Measurements from ENCODE around the gene FAM3B.

The FAM3B gene

GRCh38 chr21:41370840-41371684, 54.5 kb downstream of the FAM3B start:
- POLR2A ChIA-PET: no interaction called here
- no peak overlapping the region for H3K4me3 ChIP-seq (ENCODE audit: low read depth, low read length)
- no peak overlapping the region for H3K27ac ChIP-seq (ENCODE audit: extremely low read depth, low read depth, low read length)
- TF ChIP-seq REST (tag by site-specific recombination; IDR thresholded peaks at IDR 0.05) (no peak), BCL11B (tag by site-specific recombination; IDR thresholded peaks at IDR 0.05; ENCODE audit: low read depth) (no peak), ZNF560 (tag by site-specific recombination; IDR thresholded peaks at IDR 0.05; ENCODE audit: borderline replicate concordance) (no peak), ZNF23 (tag by site-specific recombination; IDR thresholded peaks at IDR 0.05; ENCODE audit: borderline replicate concordance) (no peak), ZBTB48 (tag by site-specific recombination; IDR thresholded peaks at IDR 0.05) (no peak)
- no peaks in the 10 kb centered on the region for H3K9me3 ChIP-seq (ENCODE audit: control insufficient read depth, insufficient read depth, low read depth, low read length)
- CTCF ChIA-PET: no interaction called here
- H3K36me3 ChIP-seq (ENCODE audit: control insufficient read depth in 2 of 2, insufficient read depth in 1 of 2, low read length in 2 of 2): no peaks in the 10 kb centered on the region
- H3K4me1 ChIP-seq (ENCODE audit: control insufficient read depth, insufficient read depth, low read length): no peaks in the 10 kb centered on the region

GRCh38 chr21:41371685-41372030, 55.1 kb downstream of the FAM3B start:
- no peaks in the 10 kb centered on the region for H3K36me3 ChIP-seq (ENCODE audit: control insufficient read depth in 2 of 2, insufficient read depth in 1 of 2, low read length in 2 of 2)
- H3K4me3 ChIP-seq (ENCODE audit: low read depth, low read length): no peak overlapping the region
- ChIA-PET POLR2A (no interaction called here), CTCF (interaction anchor here (0.5 to 1.9 kb wide), 2 partner anchors 88 to 539 kb away, joined by 3 to 7 read pairs; no protein-coding TSS in a partner anchor)
- H3K9me3 ChIP-seq (ENCODE audit: control insufficient read depth, insufficient read depth, low read depth, low read length): no peaks in the 10 kb centered on the region
- TF ChIP-seq ZNF76 (tag by site-specific recombination; IDR thresholded peaks at IDR 0.05; ENCODE audit: borderline replicate concordance, low read depth): no peak
- H3K4me1 ChIP-seq (ENCODE audit: control insufficient read depth, insufficient read depth, low read length): no peaks in the 10 kb centered on the region
- no peak overlapping the region for H3K27ac ChIP-seq (ENCODE audit: extremely low read depth, low read depth, low read length)

GRCh38 chr21:41373253-41373652, 56.7 kb downstream of the FAM3B start:
- H3K27ac ChIP-seq (ENCODE audit: extremely low read depth, low read depth, low read length): no peak overlapping the region
- H3K4me1 ChIP-seq (ENCODE audit: control insufficient read depth, insufficient read depth, low read length): no peaks in the 10 kb centered on the region
- no peak overlapping the region for H3K4me3 ChIP-seq (ENCODE audit: low read depth, low read length)
- TF ChIP-seq KLF1 (tag by site-specific recombination; IDR thresholded peaks at IDR 0.05) (peak; percentile 61), ZNF341 (tag by site-specific recombination; IDR thresholded peaks at IDR 0.05; ENCODE audit: low read depth) (no peak)
- ChIA-PET CTCF (interaction anchor here (0.8 to 1.9 kb wide), 2 partner anchors 9 to 90 kb away, joined by 3 to 7 read pairs; no protein-coding TSS in a partner anchor), POLR2A (no interaction called here)
- H3K9me3 ChIP-seq (ENCODE audit: control insufficient read depth, insufficient read depth, low read depth, low read length): no peaks in the 10 kb centered on the region
- H3K36me3 ChIP-seq (ENCODE audit: control insufficient read depth in 2 of 2, insufficient read depth in 1 of 2, low read length in 2 of 2): no peaks in the 10 kb centered on the region

- ChIA-PET POLR2A (no interaction called here), CTCF (no interaction called here)
Measured at GRCh38 chr21:41373763-41374162, 57.2 kb downstream of the FAM3B start.

More at GRCh38 chr21:41373763-41374162, 57.2 kb downstream of the FAM3B start:
- no peak overlapping the region for H3K27ac ChIP-seq (ENCODE audit: extremely low read depth, low read depth, low read length)
- H3K4me1 ChIP-seq (ENCODE audit: control insufficient read depth, insufficient read depth, low read length): no peaks in the 10 kb centered on the region
- no peaks in the 10 kb centered on the region for H3K9me3 ChIP-seq (ENCODE audit: control insufficient read depth, insufficient read depth, low read depth, low read length)
- no peak for TF ChIP-seq ZBTB49 (tag by site-specific recombination; IDR thresholded peaks at IDR 0.05; ENCODE audit: low read depth)
- TF ChIP-seq ZFP3 (tag by site-specific recombination; IDR thresholded peaks at IDR 0.05; ENCODE audit: low read depth): no peak
- TF ChIP-seq ZNF768 (tag by site-specific recombination; IDR thresholded peaks at IDR 0.05): no peak
- TF ChIP-seq ZNF530 (tag by site-specific recombination; IDR thresholded peaks at IDR 0.05; ENCODE audit: low read depth): no peak
- no peak for TF ChIP-seq ZNF174 (tag by site-specific recombination; IDR thresholded peaks at IDR 0.05)
- no peak overlapping the region for H3K4me3 ChIP-seq (ENCODE audit: low read depth, low read length)
- H3K36me3 ChIP-seq (ENCODE audit: control insufficient read depth in 2 of 2, insufficient read depth in 1 of 2, low read length in 2 of 2): no peaks in the 10 kb centered on the region

All from HEK293 (cell line).